GM19468 (cell line): ENCODE data around the gene IFITM5.

Experiments used
- ATAC-seq: cut with Tn5 transposase; IDR thresholded peaks from one replicate; pipeline ENCODE4 v1.9.1; 2021; ENCODE audit warnings: mild to moderate bottlenecking, moderate library complexity, moderate number of reproducible peaks; ENCODE audit not compliant: unreplicated experiment; ENCODE audit errors: extremely low read depth

IFITM5 gene

GRCh38 chr11:297586-298405, 1.5 kb downstream of the IFITM5 start:
- no peak for ATAC-seq

GRCh38 chr11:297051-297585, 2.2 kb downstream of the IFITM5 start:
- no peak for ATAC-seq

DNA sequence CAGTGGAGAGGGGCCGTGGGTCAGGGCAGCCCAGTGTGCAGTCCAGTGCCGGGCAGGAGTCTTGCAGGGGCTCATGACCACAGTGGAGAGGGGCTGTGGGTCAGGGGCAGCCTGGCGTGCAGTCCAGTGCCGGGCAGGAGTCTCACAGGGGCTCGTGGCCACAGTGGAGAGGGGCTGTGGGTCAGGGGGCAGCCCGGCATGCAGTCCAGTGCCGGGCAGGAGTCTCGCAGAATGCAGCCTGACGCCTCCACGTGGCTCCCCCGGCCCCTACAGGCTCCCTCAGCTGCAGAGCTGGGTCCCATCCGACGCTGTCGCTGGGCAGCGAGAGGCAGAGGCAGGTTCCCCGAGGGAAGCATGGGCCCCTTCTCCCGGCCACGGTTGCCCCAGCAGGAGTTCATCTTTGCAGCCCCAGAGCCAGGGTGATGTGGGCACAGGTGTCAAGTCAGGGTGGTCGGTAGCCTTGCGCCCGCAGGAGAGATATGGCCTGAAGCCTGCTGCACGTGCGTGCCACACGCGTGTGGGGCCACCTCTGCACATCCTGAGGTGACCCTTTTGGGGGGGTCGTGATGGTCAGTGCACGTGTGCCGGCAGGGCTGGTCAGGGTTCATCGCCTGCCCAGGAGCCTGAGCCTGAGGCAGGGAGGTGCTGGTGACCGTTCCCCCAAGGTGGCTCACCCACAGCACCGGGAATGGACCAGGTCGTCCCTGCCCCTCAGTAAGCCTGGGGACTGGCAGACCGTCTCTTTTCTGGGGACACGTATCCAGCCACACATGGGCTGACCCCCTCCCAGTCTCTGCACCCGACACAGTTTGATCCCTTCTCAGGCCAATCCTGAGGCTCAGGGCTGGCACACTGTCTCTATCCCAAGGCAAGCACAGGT, 2.9 kb downstream of the IFITM5 start:
- ATAC-seq, result no peak

DNA sequence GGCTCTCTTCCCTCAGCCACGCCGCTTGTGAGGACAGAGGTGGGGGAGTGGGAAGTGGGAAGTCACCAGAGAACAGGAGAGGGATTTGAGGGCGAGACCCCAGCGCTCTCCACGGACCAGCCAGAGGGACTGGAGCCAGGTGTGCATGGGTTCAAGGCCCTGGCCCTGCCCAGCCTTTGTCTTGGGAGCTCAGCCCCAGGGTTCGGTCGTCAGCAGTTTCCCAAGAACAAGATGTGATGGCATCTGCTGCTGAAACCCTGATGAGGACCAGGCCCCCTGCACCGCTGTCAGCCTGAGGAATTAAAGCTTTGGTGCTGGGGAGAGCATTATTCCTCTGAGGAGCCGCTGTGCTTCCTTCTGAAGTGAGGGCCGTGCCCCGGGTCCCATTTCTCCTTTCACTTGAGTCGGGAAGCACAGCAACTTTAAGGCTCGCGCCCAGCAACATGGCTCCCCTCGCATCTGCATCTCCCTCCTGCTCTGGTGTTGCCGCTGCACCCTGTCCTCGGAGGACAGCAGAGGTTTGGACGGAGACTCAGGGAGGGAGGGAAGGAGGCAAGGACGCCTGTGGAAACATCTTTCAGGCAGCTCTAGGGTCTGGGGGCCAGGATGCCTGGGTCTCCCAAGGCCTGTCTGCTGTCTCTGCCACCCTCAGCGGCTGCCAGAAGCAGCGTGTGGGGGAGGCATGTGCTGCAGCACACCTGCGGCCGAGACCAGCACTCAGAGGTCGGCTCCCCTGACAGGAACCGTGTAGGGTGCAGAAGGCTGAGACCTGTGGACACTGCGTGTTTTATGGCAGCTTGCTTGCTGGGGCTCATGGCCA, 3.8 kb downstream of the IFITM5 start:
- ATAC-seq, result no peak

DNA sequence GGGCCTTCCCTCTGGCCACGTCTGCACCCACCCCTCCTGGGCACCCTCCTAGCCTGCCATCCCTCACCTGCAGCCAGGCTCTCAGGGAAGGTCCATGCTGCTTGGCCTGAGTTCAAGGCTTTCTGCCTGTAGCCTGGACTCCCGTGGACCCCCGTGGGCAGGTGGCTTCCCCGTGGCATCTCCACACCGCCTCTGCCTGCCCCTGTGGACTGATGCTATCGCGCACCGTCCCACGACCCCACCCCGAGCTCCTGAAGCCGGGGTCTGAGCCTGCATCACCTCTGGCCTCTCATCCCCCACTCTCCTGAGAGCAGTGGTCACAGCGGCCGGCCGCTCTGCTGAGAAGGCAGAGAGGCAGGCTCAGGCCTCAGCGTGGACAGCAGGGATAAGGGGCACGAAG, 4.5 kb downstream of the IFITM5 start:
- ATAC-seq, result no peak

- ATAC-seq, result no peak
These were observed 5.3 kb downstream of the IFITM5 start for GRCh38 chr11:293852-294661.

DNA sequence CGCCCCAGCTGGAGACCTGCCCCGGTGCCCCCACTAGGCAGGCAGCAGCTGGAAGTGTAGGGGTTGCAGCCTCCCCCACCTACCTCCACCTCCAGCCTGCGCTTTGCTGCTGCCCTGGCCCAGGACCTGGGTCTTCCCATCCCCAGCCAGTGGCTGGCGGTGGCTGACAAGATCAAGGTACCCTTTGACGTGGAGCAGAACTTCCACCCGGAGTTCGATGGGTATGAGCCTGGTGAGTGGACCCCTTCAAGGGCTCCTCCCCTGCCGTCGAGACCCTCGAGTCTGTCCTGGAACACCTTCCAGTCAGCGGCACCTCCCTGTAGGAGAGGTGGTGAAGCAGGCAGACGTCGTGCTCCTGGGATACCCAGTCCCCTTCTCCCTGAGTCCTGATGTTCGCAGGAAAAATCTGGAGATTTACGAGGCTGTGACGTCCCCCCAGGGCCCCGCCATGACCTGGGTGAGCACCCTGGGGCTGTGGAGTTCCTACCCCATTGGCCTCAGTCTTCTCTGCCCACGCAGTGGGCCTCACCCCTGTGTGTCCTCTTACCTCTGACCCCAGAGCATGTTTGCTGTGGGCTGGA, 6.0 kb downstream of the IFITM5 start:
- ATAC-seq, result no peak

- no peak for ATAC-seq
These were observed 6.9 kb downstream of the IFITM5 start for GRCh38 chr11:292211-293121.

- no peak for ATAC-seq
These were observed 7.8 kb downstream of the IFITM5 start for GRCh38 chr11:291281-292210.

DNA sequence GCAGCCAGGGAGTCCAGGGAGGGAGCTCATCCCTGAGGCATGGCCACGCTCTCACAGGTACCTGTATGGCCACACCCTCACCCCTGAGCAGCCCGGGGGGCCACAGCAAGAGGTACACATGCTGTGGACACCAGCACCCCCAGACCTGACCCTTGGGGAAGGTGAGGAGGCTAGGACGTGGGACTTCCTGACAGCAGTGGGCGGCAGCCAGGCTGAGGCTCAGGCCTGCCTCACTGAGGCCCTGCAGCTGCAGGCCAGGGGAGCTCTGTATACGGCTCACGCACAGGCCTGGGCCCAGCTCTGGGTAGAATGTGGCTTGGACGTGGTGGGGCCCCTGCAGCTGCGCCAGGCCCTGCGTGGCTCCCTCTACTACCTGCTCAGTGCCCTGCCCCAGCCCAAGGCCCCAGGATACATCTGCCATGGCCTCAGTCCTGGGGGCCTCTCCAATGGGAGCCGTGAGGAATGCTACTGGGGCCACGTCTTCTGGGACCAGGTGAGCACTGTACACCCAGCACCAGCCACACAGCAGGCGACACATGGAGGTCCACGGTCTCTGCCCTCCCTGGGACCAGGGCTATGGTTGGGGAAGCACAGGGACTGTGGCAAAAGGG, 8.6 kb downstream of the IFITM5 start:
- no peak for ATAC-seq

DNA sequence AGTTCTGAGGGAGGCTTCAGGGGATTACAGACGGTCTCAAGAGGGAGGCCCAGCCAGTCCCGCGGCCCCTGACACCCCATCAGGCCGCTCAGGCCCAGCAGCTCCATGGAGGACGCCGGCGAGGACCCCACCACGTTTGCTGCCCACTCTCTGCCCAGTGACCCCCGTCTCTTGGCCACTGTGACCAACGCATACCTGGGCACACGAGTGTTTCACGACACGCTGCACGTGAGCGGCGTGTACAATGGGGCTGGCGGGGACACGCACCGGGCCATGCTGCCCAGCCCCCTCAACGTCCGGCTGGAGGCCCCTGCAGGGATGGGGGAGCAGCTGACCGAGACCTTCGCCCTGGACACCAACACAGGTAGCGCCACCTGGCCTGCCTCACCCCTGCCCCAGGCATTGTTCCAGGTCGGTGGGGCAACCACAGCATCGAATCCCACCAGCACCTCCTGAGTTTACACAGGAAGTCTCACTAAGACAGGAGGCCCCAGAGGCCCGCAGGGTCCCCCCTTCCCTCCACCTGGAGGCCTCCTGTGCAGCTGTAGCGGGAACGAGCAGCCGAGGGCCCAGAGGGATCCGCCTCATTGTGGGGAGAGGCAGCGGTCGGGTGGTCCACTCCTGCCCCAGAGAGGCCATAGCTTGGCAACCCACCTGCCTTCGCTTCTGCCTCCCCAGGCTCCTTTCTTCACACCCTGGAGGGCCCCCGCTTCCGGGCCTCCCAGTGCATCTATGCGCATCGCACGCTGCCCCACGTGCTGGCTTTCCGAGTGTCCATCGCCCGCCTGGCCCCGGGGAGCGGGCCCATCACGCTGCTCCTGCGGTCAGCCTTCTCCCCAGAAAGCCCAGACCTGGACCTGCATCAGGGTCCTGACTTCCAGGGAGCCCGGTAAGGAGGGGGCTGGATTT, 9.4 kb downstream of the IFITM5 start:
- ATAC-seq, result no peak

- no peak for ATAC-seq
These were observed 10.0 kb downstream of the IFITM5 start for GRCh38 chr11:289398-289711.

DNA sequence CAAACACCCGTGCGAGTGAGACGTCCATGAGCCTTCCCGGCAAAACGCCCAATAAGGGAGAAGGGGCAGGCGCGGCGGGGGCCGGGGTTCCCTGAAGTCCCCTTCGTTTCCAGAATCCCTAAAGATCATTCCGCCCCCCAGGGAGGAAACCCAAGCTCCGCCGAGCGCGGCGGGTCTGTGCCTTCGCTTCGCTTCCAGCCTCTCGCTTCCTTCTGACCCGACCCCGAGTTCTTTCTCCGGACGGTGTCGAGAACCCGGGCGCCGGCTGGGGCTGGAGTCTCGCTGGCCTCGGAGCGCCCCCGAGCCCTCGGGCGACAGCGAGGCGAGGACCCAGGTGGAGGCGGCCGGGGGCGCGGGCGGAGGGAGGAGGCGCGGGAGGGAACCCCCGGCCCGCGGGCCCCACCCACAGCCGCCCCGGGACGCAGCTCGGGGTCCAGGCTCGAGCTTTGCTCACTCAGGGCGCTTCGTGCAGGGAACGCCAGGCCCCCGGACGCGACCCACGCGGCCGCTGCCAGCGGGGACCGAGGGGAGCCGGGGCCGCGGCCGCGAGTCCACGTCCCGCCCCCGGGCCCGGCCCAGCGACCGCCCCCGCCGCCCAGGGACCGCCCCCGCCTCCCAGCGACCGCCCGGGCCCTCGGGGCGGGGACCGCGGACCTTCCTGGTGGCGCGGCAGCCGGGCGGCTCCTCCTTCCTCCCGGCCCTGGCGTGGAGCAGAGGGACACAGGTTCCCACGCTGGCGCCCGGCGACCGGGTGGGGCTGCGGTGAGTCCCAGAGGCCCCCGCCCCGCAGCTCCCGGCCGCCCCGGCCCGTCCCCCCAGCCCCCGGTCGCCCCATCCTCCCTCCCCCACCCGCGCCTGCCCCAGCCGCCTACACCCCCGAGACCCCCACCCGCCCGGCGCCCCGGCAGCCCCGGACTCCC, 10.6 kb downstream of the IFITM5 start, which contains the start of gene PGGHG:
Gene PGGHG, plus strand, starts transcription at position 649 of the 920 bp plus-strand sequence. CDS start 691 bp downstream, outside the sequence.
- ATAC-seq, result no peak

- ATAC-seq, result no peak
These were observed 11.4 kb downstream of the IFITM5 start for GRCh38 chr11:287821-288477.
